ENCODE results near the gene TAF10. TPM values are rescaled to one million over a fixed set of nuclear protein-coding genes. Genes with fewer than 3 reads are reported as not detected.

Gene TAF10
- total RNA-seq, 1 donor from 2014 or later, result 112 TPM

- ATAC-seq, result peak in 1 of 2 donors; percentile 10
- intact Hi-C loops (cut with DNase I), result no loop called here
- no peak for DNase-seq
- Histone ChIP-seq H3K36me3 (no peaks in the 10 kb centered on the region), H3K4me3 (peak overlapping the region; percentile 14), H3K27ac (no peak overlapping the region), H3K9me3 (no peaks in the 10 kb centered on the region), H3K27me3 (ENCODE audit: low read depth) (no peaks in the 10 kb centered on the region), H3K4me1 (no peaks in the 10 kb centered on the region)
- TF ChIP-seq, protein P1, sequence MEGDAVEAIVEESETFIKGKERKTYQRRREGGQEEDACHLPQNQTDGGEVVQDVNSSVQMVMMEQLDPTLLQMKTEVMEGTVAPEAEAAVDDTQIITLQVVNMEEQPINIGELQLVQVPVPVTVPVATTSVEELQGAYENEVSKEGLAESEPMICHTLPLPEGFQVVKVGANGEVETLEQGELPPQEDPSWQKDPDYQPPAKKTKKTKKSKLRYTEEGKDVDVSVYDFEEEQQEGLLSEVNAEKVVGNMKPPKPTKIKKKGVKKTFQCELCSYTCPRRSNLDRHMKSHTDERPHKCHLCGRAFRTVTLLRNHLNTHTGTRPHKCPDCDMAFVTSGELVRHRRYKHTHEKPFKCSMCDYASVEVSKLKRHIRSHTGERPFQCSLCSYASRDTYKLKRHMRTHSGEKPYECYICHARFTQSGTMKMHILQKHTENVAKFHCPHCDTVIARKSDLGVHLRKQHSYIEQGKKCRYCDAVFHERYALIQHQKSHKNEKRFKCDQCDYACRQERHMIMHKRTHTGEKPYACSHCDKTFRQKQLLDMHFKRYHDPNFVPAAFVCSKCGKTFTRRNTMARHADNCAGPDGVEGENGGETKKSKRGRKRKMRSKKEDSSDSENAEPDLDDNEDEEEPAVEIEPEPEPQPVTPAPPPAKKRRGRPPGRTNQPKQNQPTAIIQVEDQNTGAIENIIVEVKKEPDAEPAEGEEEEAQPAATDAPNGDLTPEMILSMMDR (IDR thresholded peaks at IDR 0.05), result no peak
Measured at GRCh38 chr11:6570691-6571427, 41.2 kb downstream of the TAF10 start.

DNA sequence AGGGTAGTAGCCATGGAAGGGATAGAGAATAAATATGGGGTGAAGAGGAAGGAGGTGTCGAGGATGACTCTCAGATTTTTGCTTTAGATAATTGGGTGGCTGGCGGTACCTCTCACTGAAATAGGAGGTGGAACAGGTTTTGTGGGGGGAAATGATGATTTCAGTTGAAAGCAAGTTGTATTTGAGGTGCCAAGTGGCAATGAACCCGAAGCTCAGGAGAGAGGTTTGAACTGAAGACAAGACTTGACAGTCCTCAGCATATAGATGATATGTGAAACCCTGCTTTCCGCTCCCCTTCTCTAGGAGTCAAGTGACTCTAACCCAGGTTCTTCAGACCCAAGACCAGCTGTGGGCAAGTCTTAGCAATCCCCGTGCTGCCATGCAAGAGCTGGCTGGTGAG is 42.3 kb downstream of the TAF10 start:
- Histone ChIP-seq H3K36me3 (no peaks in the 10 kb centered on the region), H3K27ac (no peak overlapping the region), H3K9me3 (no peaks in the 10 kb centered on the region), H3K4me3 (no peak overlapping the region), H3K4me1 (no peaks in the 10 kb centered on the region), H3K27me3 (ENCODE audit: low read depth) (no peaks in the 10 kb centered on the region)
- TF ChIP-seq, protein P1 (IDR thresholded peaks at IDR 0.05), result no peak
- intact Hi-C loops (cut with DNase I), result no loop called here
- DNase-seq, result no peak
- no peak for ATAC-seq

GRCh38 chr11:6568191-6568918 is 43.7 kb downstream of the TAF10 start:
- intact Hi-C loops (cut with DNase I), result no loop called here
- Histone ChIP-seq H3K36me3 (no peaks in the 10 kb centered on the region), H3K27ac (no peak overlapping the region), H3K27me3 (ENCODE audit: low read depth) (no peaks in the 10 kb centered on the region), H3K4me3 (no peak overlapping the region), H3K4me1 (no peaks in the 10 kb centered on the region), H3K9me3 (no peaks in the 10 kb centered on the region)
- peak; percentile 21 for ATAC-seq
- TF ChIP-seq, protein P1 (IDR thresholded peaks at IDR 0.05), result no peak
- DNase-seq, result no peak

DNA sequence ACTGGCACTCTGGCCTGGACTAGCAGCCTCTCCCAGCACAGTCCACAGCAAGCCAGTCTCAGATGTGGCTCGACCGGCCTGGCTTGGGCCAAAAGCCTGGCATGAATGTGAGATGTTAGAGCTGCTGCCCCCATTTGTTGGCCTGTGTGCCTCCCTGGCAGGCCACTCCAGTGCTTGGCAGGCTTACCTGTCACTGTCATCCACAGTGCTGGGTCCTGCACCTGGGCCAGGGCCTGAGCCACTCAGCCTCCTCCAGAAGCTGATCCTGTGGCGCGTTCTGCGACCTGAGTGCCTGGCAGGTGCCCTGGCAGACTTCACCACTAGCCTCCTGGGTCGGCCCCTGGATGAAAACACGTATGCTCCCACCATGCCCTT is 44.7 kb downstream of the TAF10 start:
- Histone ChIP-seq H3K36me3 (no peaks in the 10 kb centered on the region), H3K27me3 (ENCODE audit: low read depth) (no peaks in the 10 kb centered on the region), H3K4me1 (no peaks in the 10 kb centered on the region), H3K4me3 (no peak overlapping the region), H3K9me3 (no peaks in the 10 kb centered on the region), H3K27ac (no peak overlapping the region)
- TF ChIP-seq, protein P1 (IDR thresholded peaks at IDR 0.05), result no peak
- DNase-seq (no peak), ATAC-seq (no peak)
- intact Hi-C loops (cut with DNase I), result no loop called here

DNA sequence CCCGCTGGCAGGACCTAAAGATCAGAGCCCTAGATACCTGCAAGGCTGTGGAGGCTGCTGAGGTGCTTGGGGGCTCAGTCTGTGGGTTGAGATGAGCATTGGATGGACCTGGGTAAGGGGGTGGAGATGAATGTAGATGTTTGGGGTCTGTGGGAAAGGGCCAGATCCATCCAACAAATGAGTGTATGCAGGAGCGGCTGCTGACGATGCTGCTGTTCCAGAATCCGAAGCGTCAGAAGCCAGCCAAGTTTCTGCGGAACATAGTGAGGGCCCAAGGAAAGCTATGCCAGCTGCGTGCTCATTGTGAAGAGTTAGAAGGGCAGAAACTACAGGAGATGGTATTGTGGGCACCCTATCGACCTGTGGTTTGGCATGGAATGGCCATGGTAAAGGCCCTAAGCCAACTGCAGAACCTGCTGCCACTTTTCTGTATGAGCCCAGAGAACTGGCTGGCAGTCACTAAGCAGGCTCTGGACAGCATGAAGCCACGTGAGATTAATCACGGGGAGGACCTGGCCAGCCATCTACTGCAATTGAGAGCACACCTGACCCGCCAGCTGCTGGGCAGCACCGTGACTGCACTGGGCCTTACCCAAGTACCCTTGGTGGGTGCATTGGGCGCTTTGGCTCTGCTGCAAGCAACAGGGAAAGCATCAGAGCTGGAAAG is 45.2 kb downstream of the TAF10 start:
- Histone ChIP-seq H3K27me3 (ENCODE audit: low read depth) (no peaks in the 10 kb centered on the region), H3K27ac (no peak overlapping the region), H3K4me1 (no peaks in the 10 kb centered on the region), H3K36me3 (no peaks in the 10 kb centered on the region), H3K4me3 (no peak overlapping the region), H3K9me3 (no peaks in the 10 kb centered on the region)
- no peak for DNase-seq
- TF ChIP-seq, protein P1 (IDR thresholded peaks at IDR 0.05), result no peak
- intact Hi-C loops (cut with DNase I), result no loop called here
- ATAC-seq, result no peak
